A549 (cell line): ENCODE results near the gene IGFN1. TPM values are rescaled to one million over a fixed set of nuclear protein-coding genes. Genes with fewer than 3 reads are reported as not detected.

Source experiments
- ATAC-seq, 2 experiments: fragments of 200-7000 bp in 1 of 2; fragments of >200 bp in 1 of 2; cut with Nextera tagmentation in 1 of 2; cut with Tn5 transposase in 1 of 2; 3 replicates each; pipeline versions ENCODE4 v1.8.0 to v1.9.1; 2018 to 2020; ENCODE audit warnings: mild to moderate bottlenecking in 1 of 2, moderate library complexity in 1 of 2
- CTCF ChIA-PET: fragments of 300-600 bp; sonication (Branson Sonifier 250); formaldehyde crosslinking; extraction: SDS; loops from one replicate; lab custom pipeline; 2021; ENCODE audit warnings: antibody characterized with exemption, inconsistent platforms; lab: Yijun Ruan, JAX
- POLR2A ChIA-PET: fragments of 350-600 bp; formaldehyde crosslinking; extraction: SDS; loops from one replicate; lab custom pipeline; 2021; ENCODE audit warnings: antibody characterized with exemption, inconsistent platforms; lab: Yijun Ruan, JAX
- DNase-seq, 2 experiments: peaks; one replicate each; pipeline versions ENCODE4 v3.0.0 to v3.0.0-alpha.2; 2011 to 2016; ENCODE audit warnings: low read depth in 1 of 2, low spot score in 1 of 2
- FAIRE-seq: peaks from 2 replicates; lab custom pipeline; 2011; peaks lifted over from hg19 to GRCh38; lab: Jason Lieb, UNC
- H3K27ac ChIP-seq, 2 experiments: fragments of >200 bp; sonication (Bioruptor Twin); formaldehyde crosslinking; 3 replicates each; pipeline ENCODE4 v1.5.1; 2016 to 2017
- H3K4me1 ChIP-seq: fragments of >200 bp; sonication (Bioruptor Twin); formaldehyde crosslinking; 3 replicates; pipeline ENCODE4 v1.6.1; 2016
- H3K4me2 ChIP-seq: fragments of >200 bp; sonication (Bioruptor Twin); formaldehyde crosslinking; 3 replicates; pipeline ENCODE4 v1.6.1; 2016
- H3K4me3 ChIP-seq: fragments of >200 bp; sonication (Bioruptor Twin); formaldehyde crosslinking; 3 replicates; pipeline ENCODE4 v1.5.1; 2016
- H3K9me3 ChIP-seq: fragments of >200 bp; sonication (Bioruptor Twin); formaldehyde crosslinking; 3 replicates; pipeline ENCODE4 v1.6.1; 2016
- CHD2 ChIP-seq: fragments of 150-350 bp; IDR thresholded peaks from 2 replicates; pipeline ENCODE4 v1.6.1; 2014; ENCODE audit warnings: low read length; ENCODE audit not compliant: partially characterized antibody
- CHD4 ChIP-seq: fragments of 200-600 bp; sonication (generic); IDR thresholded peaks from 2 replicates; pipeline ENCODE4 v1.6.1; 2016; ENCODE audit warnings: antibody characterized with exemption, mild to moderate bottlenecking, borderline replicate concordance
- EP300 ChIP-seq, 2 experiments: fragments of >200 bp; sonication (Bioruptor Twin); formaldehyde crosslinking; IDR thresholded peaks; 2 replicates in 1 of 2; 3 replicates in 1 of 2; pipeline ENCODE4 v1.6.1; 2016 to 2017
- FOSB ChIP-seq: fragments of 250-450 bp; sonication (Bioruptor Pico); IDR thresholded peaks from 2 replicates; pipeline ENCODE4 v1.5.0; 2020; ENCODE audit warnings: mild to moderate bottlenecking, moderate library complexity
- GATA3 ChIP-seq: IDR thresholded peaks from 2 replicates; pipeline ENCODE4 v1.6.1; 2012; ENCODE audit warnings: borderline replicate concordance
- HOXA7 ChIP-seq: fragments of 250-450 bp; sonication (Bioruptor Pico); IDR thresholded peaks from 2 replicates; pipeline ENCODE4 v1.5.0; 2020; ENCODE audit warnings: mild to moderate bottlenecking, moderate library complexity
- HOXB13 ChIP-seq: fragments of 250-450 bp; sonication (Bioruptor Pico); IDR thresholded peaks from 2 replicates; pipeline ENCODE4 v1.5.0; 2020; ENCODE audit warnings: low read depth, mild to moderate bottlenecking, moderate library complexity
- HOXB5 ChIP-seq: fragments of 250-450 bp; sonication (Bioruptor Pico); IDR thresholded peaks from 2 replicates; pipeline ENCODE4 v1.5.0; 2020; ENCODE audit warnings: mild to moderate bottlenecking, moderate library complexity
- JUN ChIP-seq, 2 experiments: fragments of >200 bp; sonication (Bioruptor Twin); formaldehyde crosslinking; IDR thresholded peaks; 2 replicates in 1 of 2; 3 replicates in 1 of 2; pipeline ENCODE4 v1.6.1; 2016 to 2017
- KDM1A ChIP-seq: fragments of 200-600 bp; sonication (generic); IDR thresholded peaks from 2 replicates; pipeline ENCODE4 v1.6.1; 2016; ENCODE audit warnings: low read depth, mild to moderate bottlenecking
- PHF8 ChIP-seq: fragments of 200-600 bp; sonication (generic); IDR thresholded peaks from 2 replicates; pipeline ENCODE4 v1.6.1; 2016; ENCODE audit warnings: low read depth, mild to moderate bottlenecking, antibody characterized with exemption, moderate library complexity, borderline replicate concordance
- POLR2A ChIP-seq: IDR thresholded peaks from 2 replicates; pipeline ENCODE4 v1.6.1; 2012; ENCODE audit warnings: mild to moderate bottlenecking, low read length
- RCOR1 ChIP-seq: fragments of 150-350 bp; IDR thresholded peaks from 2 replicates; pipeline ENCODE4 v1.6.1; 2014; ENCODE audit warnings: antibody characterized with exemption, low read length, low read depth
- RNF2 ChIP-seq: fragments of 200-600 bp; sonication (generic); IDR thresholded peaks from 2 replicates; pipeline ENCODE4 v1.6.1; 2016; ENCODE audit warnings: low read depth, mild to moderate bottlenecking, antibody characterized with exemption, moderate library complexity, borderline replicate concordance
- SMC3 ChIP-seq: fragments of >200 bp; sonication (Bioruptor Twin); formaldehyde crosslinking; IDR thresholded peaks from 3 replicates; pipeline ENCODE4 v1.6.1; 2018; ENCODE audit warnings: inconsistent platforms
- ZC3H11A ChIP-seq: fragments of 450-650 bp; IDR thresholded peaks from 2 replicates; pipeline ENCODE4 v1.6.1; 2014; ENCODE audit warnings: antibody characterized with exemption, mild to moderate bottlenecking
- ZFP36 ChIP-seq: fragments of 450-650 bp; IDR thresholded peaks from 2 replicates; pipeline ENCODE4 v1.6.1; 2014; ENCODE audit warnings: borderline replicate concordance; ENCODE audit not compliant: partially characterized antibody
- ZNF302 ChIP-seq: fragments of 250-450 bp; sonication (Bioruptor Pico); IDR thresholded peaks from 2 replicates; pipeline ENCODE4 v1.9.0; 2021; ENCODE audit warnings: inconsistent platforms, mild to moderate bottlenecking, moderate library complexity
- WGBS: methylation state at CpG from one replicate; pipeline ENCODE4 v1.1.6; 2017; ENCODE audit errors: missing lambda C conversion rate; 5-methylcytosine and 5-hydroxymethylcytosine counted together
- polyA plus RNA-seq, 4 experiments: library from polyadenylated mRNA; depleted of rRNA in 3 of 4; stranded (reverse); fragments of >200 nt; fragmentation: RNase III in 1 of 4; extraction: RNeasy Plus Mini Kit Qiagen cat#74134 plus additional on column Dnase treatment in 1 of 4; gene quantifications; 2 replicates in 3 of 4; 3 replicates in 1 of 4; pipeline ENCODE4 v1.2.3, GENCODE V29; 2011 to 2017
- TF ChIP-seq, protein P1 (sequence below): IDR thresholded peaks from 2 replicates; pipeline ENCODE4 v1.6.1; 2012; ENCODE audit warnings: low read depth, borderline replicate concordance
- TF ChIP-seq, protein P2 (sequence below): fragments of >200 bp; sonication (Bioruptor Twin); formaldehyde crosslinking; IDR thresholded peaks from 3 replicates; pipeline ENCODE4 v1.6.1; 2016
- TF ChIP-seq, protein P3 (sequence below): IDR thresholded peaks from 2 replicates; pipeline ENCODE4 v1.6.1; 2012

IGFN1 gene
- polyA plus RNA-seq, 2 of the 4 experiments (the other 2 are of a cell fraction): 0.03 to 4.7 TPM

DNA sequence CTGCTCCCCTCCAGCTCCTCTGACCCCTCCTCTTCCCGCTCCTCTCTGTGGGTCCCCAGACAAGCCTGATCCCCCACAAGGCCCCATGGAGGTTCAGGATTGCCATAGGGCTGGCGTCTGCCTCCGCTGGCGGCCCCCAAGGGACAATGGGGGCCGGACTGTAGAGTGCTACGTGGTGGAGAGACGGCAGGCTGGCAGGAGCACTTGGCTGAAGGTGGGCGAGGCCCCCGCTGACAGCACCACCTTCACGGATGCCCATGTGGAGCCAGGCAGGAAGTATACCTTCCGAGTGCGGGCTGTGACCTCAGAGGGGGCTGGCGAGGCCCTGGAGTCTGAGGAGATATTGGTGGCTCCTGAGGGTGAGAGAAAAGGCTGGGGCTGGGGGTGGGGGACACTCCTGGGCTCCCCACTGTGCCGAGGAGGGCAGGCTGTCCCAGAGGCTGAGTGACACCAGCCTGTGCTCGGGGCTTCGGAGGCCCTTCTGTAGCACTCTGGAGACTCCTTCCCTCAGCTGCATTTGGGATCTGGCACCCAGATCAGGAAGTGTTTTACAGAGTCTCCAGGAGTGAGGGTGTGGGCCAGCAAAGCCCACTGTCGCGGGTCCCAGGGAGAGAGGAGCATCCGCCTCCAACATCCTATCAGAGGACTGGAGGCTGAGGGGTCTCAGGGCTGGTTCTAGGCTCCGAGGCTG lies 25.9 kb downstream of the IGFN1 start:
- Histone ChIP-seq H3K9me3 (no peaks in the 10 kb centered on the region), H3K4me2 (no peak overlapping the region), H3K27ac (no peak overlapping the region), H3K4me1 (no peaks in the 10 kb centered on the region), H3K4me3 (no peak overlapping the region)
- DNase-seq: no peak
- FAIRE-seq: no peak
- POLR2A ChIA-PET: no interaction called here
- WGBS: 80% methylated on average over 7 of the region's 20 CpGs
- ATAC-seq: no peak
- CTCF ChIA-PET: interaction anchor here (0.6 to 10.0 kb wide), 3 partner anchors 10 to 232 kb away, joined by 3 to 112 read pairs (median 3); partner anchors contain the start of gene TMEM9
- no peak for TF ChIP-seq ZFP36
- TF ChIP-seq, protein P1, sequence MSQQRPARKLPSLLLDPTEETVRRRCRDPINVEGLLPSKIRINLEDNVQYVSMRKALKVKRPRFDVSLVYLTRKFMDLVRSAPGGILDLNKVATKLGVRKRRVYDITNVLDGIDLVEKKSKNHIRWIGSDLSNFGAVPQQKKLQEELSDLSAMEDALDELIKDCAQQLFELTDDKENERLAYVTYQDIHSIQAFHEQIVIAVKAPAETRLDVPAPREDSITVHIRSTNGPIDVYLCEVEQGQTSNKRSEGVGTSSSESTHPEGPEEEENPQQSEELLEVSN: no peak
- no peak for TF ChIP-seq SMC3
- TF ChIP-seq, protein P2, sequence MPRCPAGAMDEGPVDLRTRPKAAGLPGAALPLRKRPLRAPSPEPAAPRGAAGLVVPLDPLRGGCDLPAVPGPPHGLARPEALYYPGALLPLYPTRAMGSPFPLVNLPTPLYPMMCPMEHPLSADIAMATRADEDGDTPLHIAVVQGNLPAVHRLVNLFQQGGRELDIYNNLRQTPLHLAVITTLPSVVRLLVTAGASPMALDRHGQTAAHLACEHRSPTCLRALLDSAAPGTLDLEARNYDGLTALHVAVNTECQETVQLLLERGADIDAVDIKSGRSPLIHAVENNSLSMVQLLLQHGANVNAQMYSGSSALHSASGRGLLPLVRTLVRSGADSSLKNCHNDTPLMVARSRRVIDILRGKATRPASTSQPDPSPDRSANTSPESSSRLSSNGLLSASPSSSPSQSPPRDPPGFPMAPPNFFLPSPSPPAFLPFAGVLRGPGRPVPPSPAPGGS: no peak
- no peak for TF ChIP-seq KDM1A
- no peak for TF ChIP-seq RCOR1
- no peak for TF ChIP-seq HOXA7
- TF ChIP-seq HOXB5: no peak
- TF ChIP-seq HOXB13 (CRISPR knock-in tag): no peak

GRCh38 chr1:201217146-201217545 lies 26.5 kb downstream of the IGFN1 start:
- Histone ChIP-seq H3K4me2 (no peak overlapping the region), H3K27ac (no peak overlapping the region), H3K4me3 (no peak overlapping the region), H3K9me3 (no peaks in the 10 kb centered on the region), H3K4me1 (no peaks in the 10 kb centered on the region)
- DNase-seq (no peak), ATAC-seq (no peak), FAIRE-seq (no peak)
- POLR2A ChIA-PET: no interaction called here
- 89% methylated on average over 14 of the region's 14 CpGs for WGBS
- CTCF ChIA-PET: interaction anchor here (10.0 kb wide), 1 partner anchor 66 kb away, joined by 112 read pairs; the partner anchor contains the start of gene TMEM9
- no peak for TF ChIP-seq EP300 (IDR thresholded peaks at IDR 0.05)
- no peak for TF ChIP-seq GATA3
- no peak for TF ChIP-seq PHF8
- TF ChIP-seq, all 56 proteins: peak for 0

- no peak for FAIRE-seq
- ATAC-seq: no peak
- CTCF ChIA-PET: interaction anchor here (10.0 kb wide), 1 partner anchor 67 kb away, joined by 112 read pairs; the partner anchor contains the start of gene TMEM9
Measured at GRCh38 chr1:201217851-201218250, 27.2 kb downstream of the IGFN1 start.

More at GRCh38 chr1:201217851-201218250, 27.2 kb downstream of the IGFN1 start:
- Histone ChIP-seq H3K27ac (no peak overlapping the region), H3K4me1 (0 out of 3 replicates have a peak, but pooled peaks cover 4% of the 10 kb centered on the region), H3K4me3 (no peak overlapping the region), H3K9me3 (no peaks in the 10 kb centered on the region), H3K4me2 (no peak overlapping the region)
- DNase-seq: no peak
- 90% methylated on average over 3 of the region's 3 CpGs for WGBS
- POLR2A ChIA-PET: no interaction called here
- no peak for TF ChIP-seq ZC3H11A
- no peak for TF ChIP-seq ZNF302 (CRISPR knock-in tag)
- TF ChIP-seq HOXA7: no peak
- TF ChIP-seq, protein P1: no peak
- TF ChIP-seq FOSB (CRISPR knock-in tag): no peak
- no peak for TF ChIP-seq CHD2
- TF ChIP-seq, protein P3, sequence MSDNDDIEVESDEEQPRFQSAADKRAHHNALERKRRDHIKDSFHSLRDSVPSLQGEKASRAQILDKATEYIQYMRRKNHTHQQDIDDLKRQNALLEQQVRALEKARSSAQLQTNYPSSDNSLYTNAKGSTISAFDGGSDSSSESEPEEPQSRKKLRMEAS: no peak
- no peak for TF ChIP-seq JUN (IDR thresholded peaks at IDR 0.05)
- no peak for TF ChIP-seq CHD4
- no peak for TF ChIP-seq POLR2A
- no peak for TF ChIP-seq HOXB13 (CRISPR knock-in tag)
- TF ChIP-seq RNF2: no peak
